HepG2 (cell line): ENCODE results near the gene DCAF16. TPM values are rescaled to one million over a fixed set of nuclear protein-coding genes. Genes with fewer than 3 reads are reported as not detected.

ENCODE experiments used
- ATF1 ChIP-seq: IDR thresholded peaks from 2 replicates; pipeline ENCODE4 v1.6.1; 2016; ENCODE audit warnings: mild to moderate bottlenecking, control low read depth
- BORCS8-MEF2B ChIP-seq: sonication (generic); formaldehyde crosslinking; IDR thresholded peaks from 2 replicates; pipeline ENCODE4 v1.8.0; 2022; ENCODE audit warnings: mild to moderate bottlenecking, missing genetic modification reagents
- CENPX ChIP-seq: sonication (generic); formaldehyde crosslinking; IDR thresholded peaks from 2 replicates; pipeline ENCODE4 v1.9.0; 2021; ENCODE audit warnings: mild to moderate bottlenecking, missing genetic modification reagents, moderate library complexity
- ELF4 ChIP-seq: sonication (generic); formaldehyde crosslinking; IDR thresholded peaks from 2 replicates; pipeline ENCODE4 v1.5.0; 2020; ENCODE audit warnings: missing genetic modification reagents, mild to moderate bottlenecking, moderate library complexity, borderline replicate concordance
- HNRNPL ChIP-seq: fragments of 200-400 bp; formaldehyde crosslinking; IDR thresholded peaks from 2 replicates; pipeline ENCODE4 v1.6.1; 2017; ENCODE audit warnings: mild to moderate bottlenecking, low read depth, low read length
- JUND ChIP-seq: sonication (generic); formaldehyde crosslinking; IDR thresholded peaks from 2 replicates; pipeline ENCODE4 v1.8.0; 2022; ENCODE audit warnings: mild to moderate bottlenecking, missing genetic modification reagents
- KIAA2018 ChIP-seq: sonication (generic); formaldehyde crosslinking; IDR thresholded peaks from 2 replicates; pipeline ENCODE4 v1.5.0; 2020; ENCODE audit warnings: mild to moderate bottlenecking, missing genetic modification reagents, borderline replicate concordance
- KLF12 ChIP-seq: sonication (generic); formaldehyde crosslinking; IDR thresholded peaks from 2 replicates; pipeline ENCODE4 v1.4.0; 2020; ENCODE audit warnings: missing genetic modification reagents, borderline replicate concordance
- MAFF ChIP-seq: IDR thresholded peaks from 2 replicates; pipeline ENCODE4 v1.6.1; 2011; ENCODE audit warnings: low read depth, low read length, improper control_type of control experiment
- MTA3 ChIP-seq: sonication (generic); formaldehyde crosslinking; IDR thresholded peaks from 2 replicates; pipeline ENCODE4 v1.4.0; 2020; ENCODE audit warnings: missing genetic modification reagents
- NFYB ChIP-seq: sonication (generic); formaldehyde crosslinking; IDR thresholded peaks from 2 replicates; pipeline ENCODE4 v1.4.0; 2020; ENCODE audit warnings: missing genetic modification reagents
- SAP130 ChIP-seq: IDR thresholded peaks from 2 replicates; pipeline ENCODE4 v1.6.1; 2016; ENCODE audit warnings: low read depth
- ZBTB49 ChIP-seq: sonication (generic); formaldehyde crosslinking; IDR thresholded peaks from 2 replicates; pipeline ENCODE4 v1.4.0; 2020; ENCODE audit warnings: missing genetic modification reagents, borderline replicate concordance
- ZNF33A ChIP-seq: sonication (generic); formaldehyde crosslinking; IDR thresholded peaks from 2 replicates; pipeline ENCODE4 v1.5.1; 2020; ENCODE audit warnings: missing genetic modification reagents, mild to moderate bottlenecking, moderate library complexity, borderline replicate concordance
- ZNF468 ChIP-seq: sonication (generic); formaldehyde crosslinking; IDR thresholded peaks from 2 replicates; pipeline ENCODE4 v1.8.0; 2022; ENCODE audit warnings: mild to moderate bottlenecking, moderate library complexity, missing genetic modification reagents
- ZNF775 ChIP-seq: sonication (generic); formaldehyde crosslinking; IDR thresholded peaks from 2 replicates; pipeline ENCODE4 v1.4.0; 2020; ENCODE audit warnings: missing genetic modification reagents, mild to moderate bottlenecking, moderate library complexity, borderline replicate concordance
- ZNF777 ChIP-seq: sonication (generic); formaldehyde crosslinking; IDR thresholded peaks from 2 replicates; pipeline ENCODE4 v1.4.0; 2020; ENCODE audit warnings: missing genetic modification reagents
- polyA plus RNA-seq, 8 experiments: library from polyadenylated mRNA; depleted of rRNA in 3 of 8; stranded (reverse) in 7 of 8; unstranded in 1 of 8; fragments of >200 nt; fragmentation: Illumina TruSeq in 4 of 8; extraction: Trizol in 4 of 8; gene quantifications; 2 replicates each; pipeline versions ENCODE4 v1.2.1 to v1.2.3, GENCODE V29; 2011 to 2016; ENCODE audit warnings: low read depth in 4 of 8, missing spikeins in 1 of 8, mixed read lengths in 1 of 8; ENCODE audit not compliant: insufficient read depth in 1 of 8
- total RNA-seq, 5 experiments: library from RNA; depleted of rRNA; stranded (reverse); fragments of >200 nt; fragmentation: Illumina TruSeq; extraction: Trizol; gene quantifications; 2 replicates each; pipeline ENCODE4 v1.2.3, GENCODE V29; 2016; ENCODE audit warnings: low read depth in 1 of 5

The DCAF16 gene
- total and polyA plus RNA-seq, 2 of the 13 experiments (the other 11 are each of a cell fraction or from before 2014, with no cell fraction given): 37.5 to 41.9 TPM

- TF ChIP-seq KIAA2018 (CRISPR knock-in tag): no peak
- no peak for TF ChIP-seq MTA3 (CRISPR knock-in tag)
- TF ChIP-seq CENPX: no peak
- TF ChIP-seq ZNF775: no peak
- no peak for TF ChIP-seq ZBTB49 (CRISPR knock-in tag)
- 0 out of 2 replicates have a peak, but pooled peaks have one; percentile 69 for TF ChIP-seq ZNF33A
- TF ChIP-seq ELF4 (CRISPR knock-in tag): peak; percentile 79; the same call in 1 of the 2 replicates
- TF ChIP-seq BORCS8-MEF2B (CRISPR knock-in tag): peak; percentile 95
- 0 out of 2 replicates have a peak, but pooled peaks have one; percentile 61 for TF ChIP-seq JUND (CRISPR knock-in tag)
- peak; percentile 65 for TF ChIP-seq NFYB (CRISPR knock-in tag)
- peak; percentile 99 for TF ChIP-seq SAP130 (CRISPR knock-in tag)
- TF ChIP-seq ATF1: peak; percentile 50; the same call in 1 of the 2 replicates
- 0 out of 2 replicates have a peak, but pooled peaks have one; percentile 3 for TF ChIP-seq MAFF
- no peak; the same call in 1 of the 2 replicates for TF ChIP-seq KLF12
- no peak for TF ChIP-seq ZNF468 (CRISPR knock-in tag)
- peak; percentile 68; the same call in 1 of the 2 replicates for TF ChIP-seq HNRNPL
- peak; percentile 71 for TF ChIP-seq ZNF777 (CRISPR knock-in tag)
Measured at GRCh38 chr4:17810260-17811077, at the start of gene DCAF16, which contains the start of gene NCAPG (continued).
